Measurements from ENCODE around the gene ZKSCAN3. TPM values are rescaled to one million over a fixed set of nuclear protein-coding genes. Genes with fewer than 3 reads are reported as not detected.
A peak's percentile ranks its signal among the peaks of the same experiment; 100 is the strongest.

Gene ZKSCAN3
- total and polyA plus RNA-seq, 2 experiments from 2014 or later: 3.0 to 7.6 TPM

GRCh38 chr6:28395918-28396317 is 46.2 kb downstream of the ZKSCAN3 start:
- H3K4me3 Mint-ChIP-seq: no peak overlapping the region; the same call in 2 of the 3 replicates
- ATAC-seq (no peak), DNase-seq (ENCODE audit: low spot score) (no peak)
- H3K4me3 ChIP-seq: no peak overlapping the region
- no peak overlapping the region for H3K27ac Mint-ChIP-seq
- no peak overlapping the region for H3K27ac ChIP-seq (ENCODE audit: low read depth)
- peaks cover 29% of the 10 kb centered on the region for H3K36me3 ChIP-seq (ENCODE audit: insufficient read depth)
- peaks cover 2% of the 10 kb centered on the region for H3K27me3 Mint-ChIP-seq (ENCODE audit: insufficient read depth, low read depth, poor library complexity)
- peaks cover 21% of the 10 kb centered on the region for H3K4me1 Mint-ChIP-seq
- H3K79me2 ChIP-seq (replicated peaks; ENCODE audit: insufficient read depth): peaks cover 53% of the 10 kb centered on the region
- no peaks in the 10 kb centered on the region for H3K9me3 Mint-ChIP-seq
- peaks cover 61% of the 10 kb centered on the region for H3K36me3 Mint-ChIP-seq (ENCODE audit: low read depth)
- peaks cover 28% of the 10 kb centered on the region for H4K20me1 ChIP-seq (replicated peaks; ENCODE audit: insufficient read depth)
- H3K9me2 ChIP-seq (ENCODE audit: insufficient read depth): no peaks in the 10 kb centered on the region
- peaks cover 7% of the 10 kb centered on the region for H3K27me3 ChIP-seq (ENCODE audit: insufficient read depth)
- H2AFZ ChIP-seq: no peak overlapping the region
- no peak overlapping the region for H3K4me2 ChIP-seq
- H3F3A ChIP-seq (replicated peaks; ENCODE audit: low read depth): no peaks in the 10 kb centered on the region
- H3K4me1 ChIP-seq (ENCODE audit: insufficient read depth): 0 out of 2 replicates have a peak, but pooled peaks cover 5% of the 10 kb centered on the region
- no peak for TF ChIP-seq NANOG (IDR thresholded peaks at IDR 0.05; ENCODE audit: borderline replicate concordance)
- no peak for TF ChIP-seq CTCF (conservative IDR thresholded peaks at IDR 0.05; ENCODE audit: low read depth in 2 of 2)
- TF ChIP-seq ZNF114 (CRISPR knock-in tag; IDR thresholded peaks at IDR 0.05): no peak
- no peak for TF ChIP-seq STAT1 (IDR thresholded peaks at IDR 0.05; ENCODE audit: unreplicated experiment)

GRCh38 chr6:28399350-28400121 is 49.8 kb downstream of the ZKSCAN3 start, which contains the start of gene ZSCAN12:
Gene ZSCAN12 (minus strand): TSS chr6:28399747. CDS start chr6:28398405, 1,342 bp downstream.
- Mint-ChIP-seq H3K4me3 (peak within 1 kb of the TSS; percentile 97), H3K36me3 (ENCODE audit: low read depth) (peaks cover 34% of the 10 kb centered on the region), H3K27ac (peak within 1 kb of the TSS; percentile 94), H3K4me1 (peaks cover 19% of the 10 kb centered on the region), H3K9me3 (no peaks in the 10 kb centered on the region), H3K27me3 (ENCODE audit: insufficient read depth, low read depth, poor library complexity) (peaks cover 8% of the 10 kb centered on the region)
- 0 out of 2 replicates have a peak, but pooled peaks cover 5% of the 10 kb centered on the region for H3K4me1 ChIP-seq (ENCODE audit: insufficient read depth)
- peak; percentile 97 for DNase-seq (ENCODE audit: low spot score)
- H3K36me3 ChIP-seq (ENCODE audit: insufficient read depth): peaks cover 7% of the 10 kb centered on the region
- no peaks in the 10 kb centered on the region for H3F3A ChIP-seq (replicated peaks; ENCODE audit: low read depth)
- peaks cover 36% of the 10 kb centered on the region for H3K79me2 ChIP-seq (replicated peaks; ENCODE audit: insufficient read depth)
- peak; percentile 80 for ATAC-seq
- H4K20me1 ChIP-seq (replicated peaks; ENCODE audit: insufficient read depth): peaks cover 14% of the 10 kb centered on the region
- H3K4me2 ChIP-seq: peak within 1 kb of the TSS; percentile 81
- H2AFZ ChIP-seq: peak within 1 kb of the TSS; percentile 81
- peaks cover 29% of the 10 kb centered on the region for H3K27me3 ChIP-seq (ENCODE audit: insufficient read depth)
- no peaks in the 10 kb centered on the region for H3K9me2 ChIP-seq (ENCODE audit: insufficient read depth)
- peak within 1 kb of the TSS; percentile 76 for H3K4me3 ChIP-seq
- peak within 1 kb of the TSS; percentile 61 for H3K27ac ChIP-seq (ENCODE audit: low read depth)
- TF ChIP-seq JUNB (IDR thresholded peaks at IDR 0.05; ENCODE audit: unreplicated experiment) (no peak), ETS1 (IDR thresholded peaks at IDR 0.05) (peak; percentile 89), NANOG (IDR thresholded peaks at IDR 0.05; ENCODE audit: borderline replicate concordance) (no peak), EZH2phosphoT487 (IDR thresholded peaks at IDR 0.05; ENCODE audit: unreplicated experiment) (no peak), EZH2 (IDR thresholded peaks at IDR 0.05; ENCODE audit: low read depth, unreplicated experiment) (no peak), CTCF (conservative IDR thresholded peaks at IDR 0.05; ENCODE audit: low read depth in 2 of 2) (peak; percentile 56 to 62), CREB1 (CRISPR knock-in tag; IDR thresholded peaks at IDR 0.05; ENCODE audit: low read depth) (peak; percentile 78), REST (IDR thresholded peaks at IDR 0.05; ENCODE audit: unreplicated experiment) (no peak), ZNF114 (CRISPR knock-in tag; IDR thresholded peaks at IDR 0.05) (0 out of 2 replicates have a peak, but pooled peaks have one; percentile 11), STAT1 (IDR thresholded peaks at IDR 0.05; ENCODE audit: unreplicated experiment) (no peak), POLR2AphosphoS5 (IDR thresholded peaks at IDR 0.05; ENCODE audit: low read depth) (peak; percentile 90)
